ENCODE data around the gene CRX. TPM values are rescaled to one million over a fixed set of nuclear protein-coding genes. Genes with fewer than 3 reads are reported as not detected.

Gene CRX
- total and polyA plus RNA-seq, 3 donors from 2014 or later, result 0.12 to 0.55 TPM; not detected in 1

GRCh38 chr19:47824396-47824795, 2.7 kb downstream of the CRX start:
- H3K9me3 ChIP-seq, result no peaks in the 10 kb centered on the region
- 84 to 88% methylated on average over 5 to 6 of the region's 6 CpGs for WGBS, 2 donors
- H3K27ac ChIP-seq, result no peak overlapping the region
- no peak for TF ChIP-seq POLR2A (IDR thresholded peaks at IDR 0.05)
- no peak for TF ChIP-seq CTCF (IDR thresholded peaks at IDR 0.05)
- no peaks in the 10 kb centered on the region for H3K4me1 ChIP-seq
- no peak for DNase-seq
- H3K27me3 ChIP-seq, result no peaks in the 10 kb centered on the region
- intact Hi-C loops (cut with DNase I; ENCODE audit: low total_unique reads), result no loop called here
- no peak overlapping the region for H3K4me3 ChIP-seq
- no peaks in the 10 kb centered on the region for H3K36me3 ChIP-seq (ENCODE audit: low read depth, missing control alignments)

- Histone ChIP-seq H3K27ac (no peak overlapping the region), H3K36me3 (ENCODE audit: low read depth, missing control alignments) (no peaks in the 10 kb centered on the region), H3K9me3 (no peaks in the 10 kb centered on the region), H3K4me3 (no peak overlapping the region), H3K27me3 (no peaks in the 10 kb centered on the region), H3K4me1 (no peaks in the 10 kb centered on the region)
- 82% methylated on average over 6 of the region's 6 CpGs for WGBS, 2 donors
- TF ChIP-seq CTCF (IDR thresholded peaks at IDR 0.05) (no peak), POLR2A (IDR thresholded peaks at IDR 0.05) (no peak)
- intact Hi-C loops (cut with DNase I; ENCODE audit: low total_unique reads), result no loop called here
- DNase-seq, result no peak
Measured at GRCh38 chr19:47826800-47827199, 5.1 kb downstream of the CRX start.

- no peak for DNase-seq
- 77 to 89% methylated on average over 4 of the region's 4 CpGs for WGBS, 2 donors
- intact Hi-C loops (cut with DNase I; ENCODE audit: low total_unique reads), result no loop called here
Measured at GRCh38 chr19:47832723-47833122, 11.0 kb downstream of the CRX start.

GRCh38 chr19:47836038-47836437, 14.3 kb downstream of the CRX start:
- TF ChIP-seq CTCF (IDR thresholded peaks at IDR 0.05) (no peak), POLR2A (IDR thresholded peaks at IDR 0.05) (no peak)
- H3K4me1 ChIP-seq, result no peaks in the 10 kb centered on the region
- no peaks in the 10 kb centered on the region for H3K27me3 ChIP-seq
- no peaks in the 10 kb centered on the region for H3K9me3 ChIP-seq
- intact Hi-C loops (cut with DNase I; ENCODE audit: low total_unique reads), result no loop called here
- H3K4me3 ChIP-seq, result no peak overlapping the region
- no peak overlapping the region for H3K27ac ChIP-seq
- WGBS, 2 donors, result 82 to 83% methylated on average over 7 to 8 of the region's 8 CpGs
- no peaks in the 10 kb centered on the region for H3K36me3 ChIP-seq (ENCODE audit: low read depth, missing control alignments)
- no peak for DNase-seq

More at GRCh38 chr19:47832723-47833122, 11.0 kb downstream of the CRX start:
- H3K9me3 ChIP-seq, result no peaks in the 10 kb centered on the region
- no peaks in the 10 kb centered on the region for H3K27me3 ChIP-seq
- TF ChIP-seq POLR2A (IDR thresholded peaks at IDR 0.05) (no peak), CTCF (IDR thresholded peaks at IDR 0.05) (no peak)
- no peaks in the 10 kb centered on the region for H3K36me3 ChIP-seq (ENCODE audit: low read depth, missing control alignments)
- no peak overlapping the region for H3K27ac ChIP-seq
- no peaks in the 10 kb centered on the region for H3K4me1 ChIP-seq
- H3K4me3 ChIP-seq, result no peak overlapping the region

- H3K9me3 ChIP-seq, result no peaks in the 10 kb centered on the region
- H3K36me3 ChIP-seq (ENCODE audit: low read depth, missing control alignments), result no peaks in the 10 kb centered on the region
- H3K4me3 ChIP-seq, result no peak overlapping the region
- H3K27me3 ChIP-seq, result no peaks in the 10 kb centered on the region
- WGBS, 2 donors, result 65 to 85% methylated on average over 5 to 16 of the region's 16 CpGs
- intact Hi-C loops (cut with DNase I; ENCODE audit: low total_unique reads), result no loop called here
- DNase-seq, result no peak
- TF ChIP-seq CTCF (IDR thresholded peaks at IDR 0.05), result no peak
- TF ChIP-seq POLR2A (IDR thresholded peaks at IDR 0.05), result no peak
- no peaks in the 10 kb centered on the region for H3K4me1 ChIP-seq
- no peak overlapping the region for H3K27ac ChIP-seq
Measured at GRCh38 chr19:47839411-47839810, 17.7 kb downstream of the CRX start.
